NCI-H1105 treated with DMSO at 0.1 percent for 48 hours (cell line): ENCODE results near the gene GSTA4.
"Not testable (repeated sequence)": the region's sequence is repeated elsewhere in the genome, so short reads cannot be mapped to it uniquely, and the experiment has no call there.

ENCODE experiments used
- DNase-seq: peaks from one replicate; lab custom pipeline; 2025; lab: John Stamatoyannopoulos, UW

GSTA4 gene

GRCh38 chr6:53014063-53014462 is 19.0 kb upstream of the GSTA4 start:
- no peak for DNase-seq

- no peak for DNase-seq
These were observed 16.9 kb upstream of the GSTA4 start for GRCh38 chr6:53011979-53012378.

- DNase-seq = no peak
These were observed 15.4 kb upstream of the GSTA4 start for GRCh38 chr6:53010504-53010903.

- DNase-seq = no peak
These were observed 14.4 kb upstream of the GSTA4 start for GRCh38 chr6:53009511-53009910.

GRCh38 chr6:53009056-53009455 is 14.0 kb upstream of the GSTA4 start:
- no peak for DNase-seq

GRCh38 chr6:53008192-53008687 is 13.2 kb upstream of the GSTA4 start:
- DNase-seq = not testable (repeated sequence)

GRCh38 chr6:53005663-53006250 is 10.7 kb upstream of the GSTA4 start:
- no peak for DNase-seq

GRCh38 chr6:52999456-52999855 is 4.4 kb upstream of the GSTA4 start:
- no peak for DNase-seq

- no peak for DNase-seq
These were observed 3.5 kb upstream of the GSTA4 start for GRCh38 chr6:52998603-52999002.

GRCh38 chr6:52995913-52996645 is 995 bp upstream of the GSTA4 start:
- no peak for DNase-seq

GRCh38 chr6:52994839-52995088 is 320 bp downstream of the GSTA4 start:
- DNase-seq = no peak

- peak; percentile 68 for DNase-seq
These were observed 849 bp downstream of the GSTA4 start for GRCh38 chr6:52994031-52994838.

GRCh38 chr6:52992980-52993920 is 1.8 kb downstream of the GSTA4 start:
- no peak for DNase-seq

- no peak for DNase-seq
These were observed 4.7 kb downstream of the GSTA4 start for GRCh38 chr6:52990342-52990741.

- no peak for DNase-seq
These were observed 9.9 kb downstream of the GSTA4 start for GRCh38 chr6:52985228-52985627.

GRCh38 chr6:52984247-52984646 is 10.8 kb downstream of the GSTA4 start:
- no peak for DNase-seq

- DNase-seq = no peak
These were observed 11.8 kb downstream of the GSTA4 start for GRCh38 chr6:52983159-52983848.

- no peak for DNase-seq
These were observed 12.4 kb downstream of the GSTA4 start for GRCh38 chr6:52982680-52983079.

GRCh38 chr6:52981222-52981900 is 13.7 kb downstream of the GSTA4 start:
- no peak for DNase-seq

- DNase-seq = no peak
These were observed 18.5 kb downstream of the GSTA4 start for GRCh38 chr6:52976591-52977035.

- no peak for DNase-seq
These were observed 18.9 kb downstream of the GSTA4 start for GRCh38 chr6:52976149-52976548.
